ENCODE results near the gene PRRG2. TPM values are rescaled to one million over a fixed set of nuclear protein-coding genes. Genes with fewer than 3 reads are reported as not detected.

PRRG2 gene
- polyA plus RNA-seq, 12 donors = 0.17 to 3.1 (median 0.61) TPM; not detected in 2

- no peak for DNase-seq
Measured at GRCh38 chr19:49587227-49587626, 6.1 kb downstream of the PRRG2 start.

- no peak for DNase-seq
Measured at GRCh38 chr19:49588365-49589122, 7.4 kb downstream of the PRRG2 start.

- DNase-seq = no peak
Measured at GRCh38 chr19:49589502-49589905, 8.4 kb downstream of the PRRG2 start.

- peak; percentile 90 for DNase-seq
Measured at GRCh38 chr19:49590071-49590970, 9.2 kb downstream of the PRRG2 start.

GRCh38 chr19:49590971-49591730, 10.0 kb downstream of the PRRG2 start, which contains the start of gene PRR12:
PRR12 (plus strand) TSS chr19:49591182; CDS start chr19:49591655, 473 bp downstream.
- peak; percentile 67 for DNase-seq

- no peak for DNase-seq
Measured at GRCh38 chr19:49591731-49592485, 10.8 kb downstream of the PRRG2 start.

- DNase-seq = no peak
Measured at GRCh38 chr19:49592486-49593232, 11.5 kb downstream of the PRRG2 start.

GRCh38 chr19:49593233-49594113, 12.4 kb downstream of the PRRG2 start:
- peak; percentile 90 for DNase-seq

GRCh38 chr19:49594157-49594992, 13.3 kb downstream of the PRRG2 start:
- DNase-seq = no peak

- DNase-seq = no peak
Measured at GRCh38 chr19:49594993-49595818, 14.1 kb downstream of the PRRG2 start.

- DNase-seq = no peak
Measured at GRCh38 chr19:49595819-49596404, 14.8 kb downstream of the PRRG2 start.

- no peak for DNase-seq
Measured at GRCh38 chr19:49596407-49596806, 15.3 kb downstream of the PRRG2 start.

GRCh38 chr19:49596954-49597702, 16.0 kb downstream of the PRRG2 start:
- DNase-seq = no peak

- no peak for DNase-seq
Measured at GRCh38 chr19:49597703-49597974, 16.5 kb downstream of the PRRG2 start.

- no peak for DNase-seq
Measured at GRCh38 chr19:49599378-49600295, 18.5 kb downstream of the PRRG2 start.
